Parietal lobe (tissue), 1 donor: ENCODE data around the gene GSG1. TPM values are rescaled to one million over a fixed set of nuclear protein-coding genes. Genes with fewer than 3 reads are reported as not detected.

Source experiments
- total RNA-seq: library from RNA; depleted of rRNA; stranded (reverse); fragments of >200 nt; gene quantifications from one replicate; pipeline ENCODE4 v1.2.3, GENCODE V29; 2014

The GSG1 gene
- not detected for total RNA-seq

DNA sequence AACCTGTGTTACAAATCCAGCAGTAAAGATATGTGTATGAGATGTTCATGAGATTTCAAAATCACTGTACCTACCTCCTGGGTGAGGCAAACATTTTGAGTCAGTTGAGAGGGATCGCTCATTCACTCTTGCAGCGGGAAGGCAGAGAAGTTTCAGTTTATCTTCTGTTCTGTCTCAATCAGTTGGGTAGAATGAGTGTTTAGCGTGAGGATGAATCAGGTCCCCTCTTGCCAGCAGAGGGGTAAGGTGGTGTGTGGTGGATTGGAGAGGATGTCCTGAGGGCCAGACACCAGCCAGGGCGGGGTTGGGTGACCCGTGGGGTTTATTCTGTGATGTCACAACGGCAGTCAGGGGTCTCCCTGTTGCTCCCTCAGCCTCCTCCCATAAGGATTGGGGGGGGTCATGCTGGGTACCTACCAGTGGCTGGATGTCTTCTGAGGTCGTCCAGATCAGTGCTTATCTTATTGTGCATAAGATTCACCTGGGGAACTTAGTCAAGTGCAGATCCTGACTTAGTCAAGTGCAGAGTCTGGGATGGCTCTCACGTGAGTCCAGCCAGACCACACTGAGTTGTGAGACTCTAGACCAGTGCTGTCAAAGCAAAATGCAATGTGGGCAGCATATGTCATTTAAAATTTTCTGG is at the start of gene GSG1:
Gene GSG1 (minus strand): TSS at position 277 of the 643 bp plus-strand sequence. CDS start 155 bp downstream, at position 122.

DNA sequence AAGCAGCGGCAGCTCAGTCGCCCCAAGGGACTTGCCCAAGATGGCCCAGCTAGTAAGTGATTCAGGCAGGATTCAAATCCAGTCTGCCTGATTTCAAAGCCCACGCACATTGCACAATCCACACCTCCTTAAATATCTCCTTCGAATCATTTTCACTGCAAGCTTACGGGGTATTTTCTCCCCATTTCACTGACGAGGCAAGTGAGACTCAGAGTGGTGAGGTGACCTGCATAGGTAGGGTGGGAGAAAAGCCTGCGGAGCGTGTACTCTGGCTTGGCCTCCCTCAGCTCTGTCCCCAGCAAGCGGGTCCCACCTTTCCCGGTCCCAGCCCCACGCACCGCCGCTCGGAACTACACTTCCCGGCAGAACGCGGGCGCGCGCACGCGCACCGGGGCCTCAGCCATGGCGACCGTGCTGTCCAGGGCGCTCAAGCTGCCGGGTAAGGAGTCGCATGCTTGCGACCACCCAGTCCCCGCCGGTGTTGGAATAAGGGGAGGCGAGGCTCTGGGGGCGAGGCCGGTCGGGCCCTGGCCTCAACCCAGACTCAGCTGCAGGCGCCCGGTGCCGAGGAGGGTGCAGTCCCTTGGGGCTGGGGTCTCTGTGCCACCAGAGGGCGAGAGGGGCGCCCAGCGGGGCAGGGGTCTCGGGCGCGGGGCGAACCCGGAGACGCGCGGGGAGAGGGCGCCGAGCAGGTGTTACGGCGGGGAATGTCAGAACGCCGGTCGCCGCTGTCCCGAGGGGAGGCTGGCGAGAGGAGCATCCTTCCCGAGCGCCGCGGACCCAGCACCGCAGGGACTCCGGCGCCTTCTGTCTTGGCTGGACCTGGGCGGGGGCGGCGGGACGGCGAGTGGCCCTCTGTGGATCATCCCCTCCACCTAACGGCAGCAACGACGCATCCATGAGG is 59.2 kb downstream of the GSG1 start, which contains the start of gene FAM234B:
Gene FAM234B (plus strand): TSS at position 380 of the 904 bp plus-strand sequence. CDS start 23 bp downstream, at position 403.

Other genes starting within 250 kb of the GSG1 start
- 0.31 TPM for gene GPRC5A, start 212.1 kb downstream of the GSG1 start, total RNA-seq
- gene GPRC5D, start 151.5 kb downstream of the GSG1 start, total RNA-seq = not detected
- 3.4 TPM for gene HEBP1, start 103.4 kb downstream of the GSG1 start, total RNA-seq
- 53.8 TPM for gene FAM234B, start 59.3 kb downstream of the GSG1 start, total RNA-seq
- gene EMP1, start 93.1 kb upstream of the GSG1 start, total RNA-seq = 7.8 TPM